Progenitor cell of endocrine pancreas (in vitro differentiated cells): ENCODE data around the gene RBM5. TPM values are rescaled to one million over a fixed set of nuclear protein-coding genes. Genes with fewer than 3 reads are reported as not detected.

Experiments
- DNase-seq: peaks from one replicate; pipeline ENCODE4 v3.0.0; 2021; ENCODE audit warnings: low spot score; ENCODE audit not compliant: unreplicated experiment
- H3K27ac Mint-ChIP-seq: 2 replicates; pipeline ENCODE4 v1.8.0; 2021; ENCODE audit warnings: mild to moderate bottlenecking, moderate library complexity, mixed read lengths
- H3K27me3 Mint-ChIP-seq: 2 replicates; pipeline ENCODE4 v1.8.0; 2021; ENCODE audit warnings: mixed read lengths
- H3K36me3 Mint-ChIP-seq: 2 replicates; pipeline ENCODE4 v1.8.0; 2022; ENCODE audit warnings: mixed read lengths; ENCODE audit not compliant: insufficient read depth
- H3K4me1 Mint-ChIP-seq: 2 replicates; pipeline ENCODE4 v1.8.0; 2021; ENCODE audit warnings: low read depth, mixed read lengths
- H3K4me3 Mint-ChIP-seq: 2 replicates; pipeline ENCODE4 v1.8.0; 2021; ENCODE audit warnings: low read depth, mild to moderate bottlenecking, moderate library complexity, mixed read lengths
- H3K9me3 Mint-ChIP-seq: 2 replicates; pipeline ENCODE4 v1.8.0; 2021; ENCODE audit warnings: low read depth, mixed read lengths
- CTCF ChIP-seq: fragments of 200-600 bp; sonication (generic); IDR thresholded peaks from one replicate; pipeline ENCODE4 v1.5.0; 2021; ENCODE audit warnings: antibody characterized with exemption, mild to moderate bottlenecking; ENCODE audit not compliant: unreplicated experiment
- total RNA-seq: library from RNA; stranded (reverse); gene quantifications from 2 replicates; pipeline ENCODE4 v1.2.1, GENCODE V29; 2021

The RBM5 gene
- total RNA-seq, 1 donor from 2014 or later = 322 TPM

GRCh38 chr3:50095352-50095998 is 6.8 kb downstream of the RBM5 start:
- Mint-ChIP-seq H3K36me3 (peaks cover 46% of the 10 kb centered on the region), H3K27me3 (no peaks in the 10 kb centered on the region), H3K27ac (peak overlapping the region; percentile 17), H3K4me3 (no peak overlapping the region), H3K9me3 (no peaks in the 10 kb centered on the region), H3K4me1 (peaks cover 6% of the 10 kb centered on the region)
- no peak for DNase-seq
- no peak for TF ChIP-seq CTCF

GRCh38 chr3:50100386-50100785 is 11.7 kb downstream of the RBM5 start:
- no peak for DNase-seq
- no peak for TF ChIP-seq CTCF
- Mint-ChIP-seq H3K9me3 (no peaks in the 10 kb centered on the region), H3K27ac (no peak overlapping the region), H3K4me3 (no peak overlapping the region), H3K36me3 (peaks cover 48% of the 10 kb centered on the region), H3K4me1 (no peaks in the 10 kb centered on the region), H3K27me3 (no peaks in the 10 kb centered on the region)

- no peak for DNase-seq
- no peaks in the 10 kb centered on the region for H3K9me3 Mint-ChIP-seq
- H3K27ac Mint-ChIP-seq = no peak overlapping the region
- no peaks in the 10 kb centered on the region for H3K27me3 Mint-ChIP-seq
- H3K4me1 Mint-ChIP-seq = no peaks in the 10 kb centered on the region
- H3K4me3 Mint-ChIP-seq = no peak overlapping the region
- no peak for TF ChIP-seq CTCF
- peaks cover 41% of the 10 kb centered on the region for H3K36me3 Mint-ChIP-seq
Observed at GRCh38 chr3:50100956-50101845, 12.5 kb downstream of the RBM5 start.

- Mint-ChIP-seq H3K36me3 (peaks cover 44% of the 10 kb centered on the region), H3K9me3 (no peaks in the 10 kb centered on the region), H3K27me3 (no peaks in the 10 kb centered on the region), H3K4me1 (no peaks in the 10 kb centered on the region), H3K27ac (no peak overlapping the region), H3K4me3 (no peak overlapping the region)
- no peak for TF ChIP-seq CTCF
- DNase-seq = no peak
Observed at GRCh38 chr3:50102558-50102957, 13.8 kb downstream of the RBM5 start.

- H3K9me3 Mint-ChIP-seq = no peaks in the 10 kb centered on the region
- no peaks in the 10 kb centered on the region for H3K4me1 Mint-ChIP-seq
- DNase-seq = no peak
- H3K27me3 Mint-ChIP-seq = no peaks in the 10 kb centered on the region
- H3K36me3 Mint-ChIP-seq = peaks cover 54% of the 10 kb centered on the region
- H3K27ac Mint-ChIP-seq = no peak overlapping the region
- H3K4me3 Mint-ChIP-seq = no peak overlapping the region
- no peak for TF ChIP-seq CTCF
Observed at GRCh38 chr3:50111757-50112156, 23.0 kb downstream of the RBM5 start.
